HUDEP-2 (cell line): ENCODE results near the gene ZNF407.

ENCODE experiments used
- DNase-seq, 76 experiments: peaks; one replicate each; lab custom pipeline; 2025; ENCODE audit not compliant: unreplicated experiment in 76 of 76; lab: John Stamatoyannopoulos, UW

Gene ZNF407

DNA sequence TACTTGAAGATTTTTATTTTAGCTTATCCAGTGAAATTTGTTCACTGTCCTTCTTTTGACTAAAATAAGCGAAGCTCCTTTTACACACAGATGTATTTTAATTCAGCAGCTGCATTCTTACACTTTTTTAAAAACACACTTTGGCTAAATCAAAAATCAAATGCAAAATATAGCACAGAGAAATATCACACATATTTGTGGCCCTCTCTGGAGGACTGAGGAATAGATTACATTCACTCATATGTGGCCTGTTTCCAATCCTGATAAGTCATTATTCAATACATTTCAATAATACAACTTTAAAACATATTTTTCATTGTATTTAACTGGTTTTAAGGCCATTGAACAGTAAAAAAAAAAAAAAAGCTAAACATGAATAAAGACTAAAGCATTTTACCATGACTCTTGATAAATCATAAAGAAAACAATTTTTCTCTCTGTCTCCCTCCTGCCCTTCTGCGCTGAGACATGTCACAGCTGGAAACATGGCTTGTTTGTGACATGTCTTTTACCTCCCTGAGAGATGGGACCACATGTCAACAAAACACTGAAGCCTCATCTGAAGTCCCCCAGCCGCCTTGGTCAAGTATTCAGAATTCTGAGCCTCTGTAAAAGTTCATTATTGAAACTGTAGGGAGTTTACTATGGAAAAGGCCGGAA lies 221.0 kb downstream of the ZNF407 start:
- DNase-seq, result no peak

DNA sequence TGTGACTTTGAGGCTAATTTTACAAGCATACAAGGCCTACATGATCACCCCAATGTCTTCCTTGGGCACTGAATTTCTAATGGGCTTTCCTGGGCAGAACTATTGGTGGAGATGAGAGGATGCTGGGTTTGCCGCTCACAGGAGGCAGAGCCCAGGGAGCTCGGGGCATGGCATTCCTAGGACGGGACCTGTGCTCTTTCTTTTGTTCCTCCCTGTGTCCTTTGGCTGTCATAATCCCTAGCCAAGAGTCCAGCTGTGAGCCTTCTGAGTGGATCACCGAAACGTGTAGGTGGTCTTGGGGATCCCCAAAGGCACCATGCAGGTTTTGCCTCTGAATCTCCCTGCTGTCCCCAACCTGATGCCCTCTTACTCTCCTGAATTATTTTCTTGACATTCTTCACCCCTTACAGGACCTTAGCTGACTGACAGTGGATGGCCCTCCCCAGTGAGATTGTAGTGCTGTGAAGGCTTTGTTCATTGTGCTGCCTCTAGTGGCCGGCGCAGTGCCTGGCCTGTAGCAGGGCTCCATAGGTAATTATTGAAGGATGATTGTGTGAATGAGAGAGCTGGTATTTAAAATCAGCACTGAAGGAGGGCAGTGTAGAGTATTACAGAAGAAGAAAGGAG lies 221.9 kb downstream of the ZNF407 start:
- DNase-seq, result peak in 25 of 76 experiments; percentile 0 to 59 (median 22)

DNA sequence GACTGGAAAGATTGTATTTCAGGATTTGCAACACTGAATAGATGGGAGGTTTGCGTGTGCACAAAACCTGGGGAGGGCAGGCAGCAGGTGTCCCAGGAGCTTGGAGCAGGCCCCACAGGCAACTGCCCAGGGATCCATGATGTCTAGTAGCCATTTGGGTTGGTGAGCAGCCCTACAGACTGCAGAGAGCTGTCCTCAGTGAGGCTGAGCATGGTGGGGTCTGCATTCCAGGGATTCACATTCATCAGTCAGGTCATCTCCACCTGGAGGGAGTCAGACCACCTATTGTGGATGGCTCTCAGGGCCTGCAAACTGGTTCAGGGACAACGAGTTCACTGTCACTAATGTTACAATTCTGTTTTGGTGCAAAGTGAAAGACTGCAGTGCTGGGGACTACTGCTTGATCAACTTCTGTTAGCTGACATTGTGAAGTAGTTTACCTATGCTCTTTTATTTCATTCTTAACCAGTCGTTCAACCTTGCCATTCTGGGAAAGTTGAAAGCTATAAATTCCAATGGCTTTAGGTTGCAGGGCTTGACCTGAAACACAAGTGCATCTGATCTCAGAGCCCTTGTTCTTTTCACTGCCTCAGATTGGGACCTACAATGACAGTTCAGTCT lies 222.6 kb downstream of the ZNF407 start:
- DNase-seq, result no peak

DNA sequence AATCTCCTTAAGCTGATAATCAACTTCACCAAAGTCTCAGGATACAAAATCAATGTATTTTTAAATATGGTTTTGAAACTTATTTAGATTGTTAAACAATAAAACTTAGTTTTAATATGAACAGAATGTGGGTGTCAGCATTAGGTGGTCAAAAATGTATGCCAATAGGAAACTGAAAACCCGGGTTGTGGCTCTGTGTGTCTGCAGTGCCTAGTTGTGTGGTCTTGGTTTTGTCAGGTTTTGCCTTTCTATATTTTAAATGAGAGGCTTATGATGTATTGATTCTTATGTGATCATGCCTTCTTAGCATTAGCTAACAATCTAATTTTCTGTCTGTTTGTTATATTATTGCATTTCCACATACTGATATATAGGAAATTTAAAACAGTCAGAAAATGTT lies 227.8 kb downstream of the ZNF407 start:
- no peak for DNase-seq

GRCh38 chr18:74826572-74826971 lies 228.9 kb downstream of the ZNF407 start:
- DNase-seq, result no peak

- no peak for DNase-seq
Observed at GRCh38 chr18:74828200-74828599, 230.5 kb downstream of the ZNF407 start.

GRCh38 chr18:74831571-74832250 lies 234.0 kb downstream of the ZNF407 start:
- DNase-seq, result no peak

GRCh38 chr18:74832381-74832780 lies 234.7 kb downstream of the ZNF407 start:
- DNase-seq, result no peak

DNA sequence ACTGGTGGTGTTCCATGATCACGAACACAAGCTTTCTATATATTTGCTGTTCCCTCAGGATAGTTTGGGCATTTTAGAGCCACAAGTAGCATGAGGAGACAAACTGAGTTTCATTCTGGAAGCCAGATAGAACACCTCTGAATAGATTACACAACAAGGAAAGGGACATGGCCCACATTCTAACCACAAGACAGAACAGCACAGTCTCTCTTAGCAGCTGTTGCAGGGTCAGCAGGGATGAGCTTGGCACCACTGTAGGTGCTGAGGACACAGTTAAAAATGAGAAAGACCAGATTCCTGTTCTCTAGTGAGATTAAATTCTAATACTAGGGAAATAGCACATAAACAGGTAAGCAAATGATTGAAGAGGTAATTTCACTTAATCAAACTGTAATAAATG lies 235.3 kb downstream of the ZNF407 start:
- DNase-seq, result no peak

DNA sequence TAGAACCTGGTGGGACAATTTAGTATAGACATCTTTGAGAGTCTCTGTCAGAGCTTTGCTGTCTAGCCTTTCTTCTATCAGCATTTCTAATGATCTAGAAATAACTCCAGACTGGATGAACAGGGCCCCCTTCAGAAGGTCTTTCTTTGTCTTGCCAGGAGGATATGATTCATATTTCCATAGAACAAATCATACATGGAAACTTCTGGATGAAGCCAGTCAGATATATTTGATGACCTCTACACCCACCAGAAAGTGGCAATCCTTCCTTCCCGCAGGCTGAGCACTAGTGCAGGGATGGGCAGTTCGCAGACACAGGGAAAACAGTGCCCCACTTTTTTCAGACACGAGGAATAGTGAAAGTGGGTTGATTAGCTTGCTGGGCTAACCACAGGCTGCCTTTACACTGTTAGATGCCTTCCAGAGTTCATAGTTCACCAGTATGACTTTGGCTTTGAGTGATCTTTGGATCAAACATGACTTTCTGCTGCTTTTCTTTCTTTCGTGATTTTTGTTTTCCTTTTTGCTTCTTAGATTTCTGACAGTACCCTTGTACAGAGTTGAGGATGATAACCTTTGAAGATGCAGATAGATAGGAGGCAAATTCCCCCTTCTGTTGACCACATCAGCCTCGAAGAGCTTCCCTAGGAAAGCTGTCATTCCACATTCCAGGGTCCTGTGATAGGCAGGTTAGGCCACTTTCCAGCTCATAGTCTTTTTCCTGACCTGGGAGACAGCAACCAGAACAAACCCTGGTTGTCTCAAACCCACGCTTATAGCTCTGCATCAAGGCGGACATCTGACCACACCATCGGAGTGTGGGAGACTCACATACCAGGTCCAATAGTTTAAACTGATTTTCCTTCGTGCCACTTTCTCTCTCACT lies 237.0 kb downstream of the ZNF407 start:
- DNase-seq, result no peak

- DNase-seq, result peak in 34 of 76 experiments; percentile 2 to 54 (median 25)
Observed at GRCh38 chr18:74836296-74837139, 238.8 kb downstream of the ZNF407 start.

- no peak for DNase-seq
Observed at GRCh38 chr18:74840492-74841167, 243.0 kb downstream of the ZNF407 start.

GRCh38 chr18:74841248-74841647 lies 243.6 kb downstream of the ZNF407 start:
- no peak for DNase-seq

DNA sequence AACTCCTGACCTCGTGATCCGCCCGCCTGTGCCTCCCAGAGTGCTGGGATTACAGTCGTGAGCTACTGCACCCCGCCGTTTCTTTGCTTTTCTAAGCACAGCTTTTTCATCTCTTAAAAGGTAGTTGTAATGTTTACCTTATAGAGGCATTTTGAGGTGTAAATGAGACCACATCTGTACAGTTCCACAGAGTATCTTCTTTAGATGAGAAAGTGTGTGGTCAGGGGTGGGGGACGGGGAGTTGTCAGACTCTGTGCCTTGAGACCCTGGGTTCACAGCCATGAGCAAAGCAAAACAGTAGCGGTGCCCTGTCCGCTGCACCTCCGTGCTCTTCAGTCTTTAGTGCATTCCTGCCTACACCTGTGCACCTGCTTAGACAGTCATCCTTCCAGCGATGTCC lies 251.6 kb downstream of the ZNF407 start:
- no peak for DNase-seq

- no peak for DNase-seq
Observed at GRCh38 chr18:74856434-74856833, 258.8 kb downstream of the ZNF407 start.

GRCh38 chr18:74856928-74857327 lies 259.3 kb downstream of the ZNF407 start:
- DNase-seq, result no peak

- DNase-seq, result no peak
Observed at GRCh38 chr18:74857901-74858300, 260.2 kb downstream of the ZNF407 start.

- no peak for DNase-seq
Observed at GRCh38 chr18:74861154-74861553, 263.5 kb downstream of the ZNF407 start.

DNA sequence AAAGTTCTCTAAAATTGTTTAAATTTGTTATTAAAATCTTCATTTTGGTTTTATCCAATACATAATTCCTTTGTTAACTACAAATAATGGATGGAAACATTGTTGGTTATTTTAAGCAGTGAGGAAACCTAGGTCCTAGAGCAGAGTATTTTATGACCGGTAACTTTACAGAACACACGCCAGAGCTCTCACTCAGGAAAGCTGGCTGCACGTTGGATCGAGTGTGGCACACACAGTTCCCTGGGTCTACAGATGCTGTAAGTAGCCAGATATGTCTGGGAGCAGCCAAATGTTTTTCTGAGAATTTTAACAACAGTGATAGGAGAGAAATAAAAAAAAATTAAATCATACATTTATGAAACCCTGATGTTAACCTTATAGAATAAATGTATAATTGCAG lies 264.4 kb downstream of the ZNF407 start:
- no peak for DNase-seq
